Ureter (tissue), 1 donor: ENCODE results near the gene EXOC4. TPM values are rescaled to one million over a fixed set of nuclear protein-coding genes. Genes with fewer than 3 reads are reported as not detected.
"Not testable (repeated sequence)": the region's sequence is repeated elsewhere in the genome, so short reads cannot be mapped to it uniquely, and the experiment has no call there.

Source experiments
- DNase-seq: peaks from one replicate; pipeline ENCODE4 v3.0.0-alpha.2; 2020; ENCODE audit warnings: low spot score
- total RNA-seq: library from RNA; stranded (reverse); gene quantifications from one replicate; pipeline ENCODE4 v1.2.4, GENCODE V29; 2023
- donor health status: DM: yes; HTN: yes; CAD: no.

The EXOC4 gene
- total RNA-seq, 1 donor from 2014 or later: 145 TPM

- no peak for DNase-seq
Observed at GRCh38 chr7:133977409-133978274, 724.8 kb downstream of the EXOC4 start.

- no peak for DNase-seq
Observed at GRCh38 chr7:133978502-133979295, 725.8 kb downstream of the EXOC4 start.

- DNase-seq: no peak
Observed at GRCh38 chr7:133980804-133981203, 727.9 kb downstream of the EXOC4 start.

GRCh38 chr7:133983685-133984419, 731.0 kb downstream of the EXOC4 start:
- no peak for DNase-seq

- DNase-seq: no peak
Observed at GRCh38 chr7:133985300-133985699, 732.4 kb downstream of the EXOC4 start.

- DNase-seq: no peak
Observed at GRCh38 chr7:133987582-133987981, 734.7 kb downstream of the EXOC4 start.

GRCh38 chr7:133993547-133993946, 740.7 kb downstream of the EXOC4 start:
- no peak for DNase-seq

GRCh38 chr7:133994100-133994499, 741.2 kb downstream of the EXOC4 start:
- DNase-seq: not testable (repeated sequence)

GRCh38 chr7:133997463-133997862, 744.6 kb downstream of the EXOC4 start:
- no peak for DNase-seq

- no peak for DNase-seq
Observed at GRCh38 chr7:133999178-133999577, 746.3 kb downstream of the EXOC4 start.

- DNase-seq: no peak
Observed at GRCh38 chr7:134004829-134005505, 752.1 kb downstream of the EXOC4 start.

- DNase-seq: no peak
Observed at GRCh38 chr7:134009314-134010110, 756.6 kb downstream of the EXOC4 start.

- no peak for DNase-seq
Observed at GRCh38 chr7:134013249-134013648, 760.4 kb downstream of the EXOC4 start.

- no peak for DNase-seq
Observed at GRCh38 chr7:134014935-134015334, 762.1 kb downstream of the EXOC4 start.

GRCh38 chr7:134016223-134016941, 763.5 kb downstream of the EXOC4 start:
- no peak for DNase-seq

GRCh38 chr7:134016942-134017303, 764.0 kb downstream of the EXOC4 start:
- DNase-seq: no peak

- no peak for DNase-seq
Observed at GRCh38 chr7:134018306-134018705, 765.4 kb downstream of the EXOC4 start.

GRCh38 chr7:134019251-134019650, 766.4 kb downstream of the EXOC4 start:
- DNase-seq: no peak

- no peak for DNase-seq
Observed at GRCh38 chr7:134021836-134022235, 769.0 kb downstream of the EXOC4 start.

- no peak for DNase-seq
Observed at GRCh38 chr7:134022286-134022911, 769.5 kb downstream of the EXOC4 start.
